K562 (cell line): ENCODE data around the gene FMO5. TPM values are rescaled to one million over a fixed set of nuclear protein-coding genes. Genes with fewer than 3 reads are reported as not detected.

Source experiments
- HIVEP1 ChIP-seq: fragments of 250-450 bp; sonication (Bioruptor Pico); IDR thresholded peaks from 2 replicates; pipeline ENCODE4 v1.4.0; 2020; ENCODE audit warnings: mild to moderate bottlenecking
- HNRNPL ChIP-seq: fragments of 200-400 bp; formaldehyde crosslinking; IDR thresholded peaks from 2 replicates; pipeline ENCODE4 v1.6.1; 2017; ENCODE audit warnings: low read depth, mild to moderate bottlenecking, low read length
- HSF4 ChIP-seq: fragments of 250-450 bp; sonication (Bioruptor Pico); IDR thresholded peaks from 2 replicates; pipeline ENCODE4 v2.1.2; 2022; ENCODE audit warnings: mild to moderate bottlenecking, moderate library complexity, borderline replicate concordance
- MAFG ChIP-seq: fragments of 450-650 bp; conservative IDR thresholded peaks from 2 replicates; pipeline ENCODE4 v1.6.1; 2016; ENCODE audit warnings: missing genetic modification characterization, missing compliant biosample characterization
- RBM25 ChIP-seq: fragments of 200-400 bp; formaldehyde crosslinking; IDR thresholded peaks from 2 replicates; pipeline ENCODE4 v1.6.1; 2018; ENCODE audit warnings: low read length, low read depth, moderate library complexity; ENCODE audit not compliant: severe bottlenecking
- SMAD4 ChIP-seq: fragments of 250-450 bp; sonication (Bioruptor Pico); conservative IDR thresholded peaks from 2 replicates; pipeline ENCODE4 v1.8.0; 2021; ENCODE audit warnings: inconsistent platforms, mild to moderate bottlenecking, moderate library complexity
- ZKSCAN3 ChIP-seq: fragments of 250-450 bp; sonication (Bioruptor Pico); IDR thresholded peaks from 2 replicates; pipeline ENCODE4 v1.4.0; 2020
- ZNF165 ChIP-seq: fragments of 250-450 bp; sonication (Bioruptor Pico); IDR thresholded peaks from 2 replicates; pipeline ENCODE4 v1.4.0; 2020; ENCODE audit warnings: borderline replicate concordance
- polyA plus RNA-seq, 8 experiments: library from polyadenylated mRNA; depleted of rRNA in 4 of 8; stranded (reverse) in 5 of 8; unstranded in 3 of 8; fragments of >200 nt; fragmentation: Nextera tagmentation in 2 of 8; fragmentation: Illumina TruSeq in 1 of 8; extraction: Ambion mirVana in 2 of 8; extraction: Trizol in 1 of 8; gene quantifications; 2 replicates each; pipeline versions ENCODE4 v1.2.1 to v1.2.3, GENCODE V29; 2011 to 2014; ENCODE audit warnings: inconsistent platforms in 1 of 8, missing spikeins in 1 of 8
- total RNA-seq, 7 experiments: library from RNA; depleted of rRNA in 6 of 7; stranded (reverse); fragments of >200 nt in 6 of 7; fragmentation: Illumina TruSeq in 2 of 7; extraction: Trizol in 2 of 7; gene quantifications; 2 replicates each; pipeline versions ENCODE4 v1.2.1 to v1.2.3, GENCODE V29; 2011 to 2021; ENCODE audit warnings: low replicate concordance in 1 of 7
- TF ChIP-seq, protein P1 (sequence below): fragments of 200-600 bp; sonication (generic); IDR thresholded peaks from one replicate; pipeline ENCODE4 v1.6.1; 2012; ENCODE audit warnings: mild to moderate bottlenecking, low read depth, low read length, inconsistent platforms
- TF ChIP-seq, protein P2 (sequence below): sonication (generic); formaldehyde crosslinking; IDR thresholded peaks from 2 replicates; pipeline ENCODE4 v1.8.0; 2022; ENCODE audit warnings: missing genetic modification reagents, mild to moderate bottlenecking, borderline replicate concordance
- TF ChIP-seq, protein P3 (sequence below): fragments of 250-450 bp; sonication (Bioruptor Pico); IDR thresholded peaks from 2 replicates; pipeline ENCODE4 v1.6.1; 2021; ENCODE audit warnings: mild to moderate bottlenecking
- TF ChIP-seq, protein P4 (sequence below): sonication (generic); formaldehyde crosslinking; IDR thresholded peaks from 2 replicates; pipeline ENCODE4 v1.4.0; 2020; ENCODE audit warnings: mild to moderate bottlenecking, missing genetic modification reagents

Gene FMO5
- total and polyA plus RNA-seq, 9 of the 15 experiments (the other 6 are each of a cell fraction or from before 2014, with no cell fraction given) = 0.11 to 0.69 (median 0.19) TPM; not detected in 1

DNA sequence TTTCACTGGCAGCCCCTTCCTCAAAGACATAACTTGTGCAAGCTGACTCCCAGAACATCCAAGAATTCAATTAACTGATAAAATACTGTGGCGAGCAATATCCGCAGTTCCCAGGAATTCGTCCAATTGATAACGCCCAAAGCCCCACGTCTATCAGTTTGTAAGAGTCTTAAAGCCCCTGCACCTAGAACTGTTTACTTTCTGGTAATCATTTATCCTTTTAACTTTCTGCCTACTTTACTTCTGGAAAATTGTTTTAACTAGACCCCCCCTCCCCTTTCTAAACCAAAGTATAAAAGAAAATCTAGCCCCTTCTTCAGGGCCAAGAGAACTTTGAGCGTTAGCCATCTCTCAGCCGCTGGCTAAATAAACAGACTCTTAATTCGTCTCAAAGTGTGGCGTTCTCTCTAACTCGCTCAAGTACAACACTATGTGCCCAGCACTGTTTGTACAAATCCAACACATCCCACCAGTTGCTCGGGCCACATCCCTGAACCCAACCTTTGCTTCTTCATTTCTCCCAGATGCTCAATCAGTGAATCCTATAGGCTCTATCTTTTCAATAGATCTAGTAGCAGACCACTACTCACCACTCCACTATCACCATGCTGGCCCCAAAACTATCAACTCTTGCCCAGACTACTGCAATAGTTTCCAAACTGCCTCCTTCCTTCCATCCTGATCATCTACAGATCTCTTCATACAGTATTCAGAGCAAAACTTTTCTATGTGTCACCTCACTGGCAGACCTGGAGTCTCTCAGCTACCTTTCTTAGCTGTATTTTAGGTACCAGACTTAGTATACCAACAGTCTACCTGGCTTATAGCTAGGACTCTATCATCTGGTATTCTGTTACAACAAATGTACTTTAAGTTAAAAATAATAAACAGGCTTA lies 14.0 kb upstream of the FMO5 start (continued):
- TF ChIP-seq, protein P1, sequence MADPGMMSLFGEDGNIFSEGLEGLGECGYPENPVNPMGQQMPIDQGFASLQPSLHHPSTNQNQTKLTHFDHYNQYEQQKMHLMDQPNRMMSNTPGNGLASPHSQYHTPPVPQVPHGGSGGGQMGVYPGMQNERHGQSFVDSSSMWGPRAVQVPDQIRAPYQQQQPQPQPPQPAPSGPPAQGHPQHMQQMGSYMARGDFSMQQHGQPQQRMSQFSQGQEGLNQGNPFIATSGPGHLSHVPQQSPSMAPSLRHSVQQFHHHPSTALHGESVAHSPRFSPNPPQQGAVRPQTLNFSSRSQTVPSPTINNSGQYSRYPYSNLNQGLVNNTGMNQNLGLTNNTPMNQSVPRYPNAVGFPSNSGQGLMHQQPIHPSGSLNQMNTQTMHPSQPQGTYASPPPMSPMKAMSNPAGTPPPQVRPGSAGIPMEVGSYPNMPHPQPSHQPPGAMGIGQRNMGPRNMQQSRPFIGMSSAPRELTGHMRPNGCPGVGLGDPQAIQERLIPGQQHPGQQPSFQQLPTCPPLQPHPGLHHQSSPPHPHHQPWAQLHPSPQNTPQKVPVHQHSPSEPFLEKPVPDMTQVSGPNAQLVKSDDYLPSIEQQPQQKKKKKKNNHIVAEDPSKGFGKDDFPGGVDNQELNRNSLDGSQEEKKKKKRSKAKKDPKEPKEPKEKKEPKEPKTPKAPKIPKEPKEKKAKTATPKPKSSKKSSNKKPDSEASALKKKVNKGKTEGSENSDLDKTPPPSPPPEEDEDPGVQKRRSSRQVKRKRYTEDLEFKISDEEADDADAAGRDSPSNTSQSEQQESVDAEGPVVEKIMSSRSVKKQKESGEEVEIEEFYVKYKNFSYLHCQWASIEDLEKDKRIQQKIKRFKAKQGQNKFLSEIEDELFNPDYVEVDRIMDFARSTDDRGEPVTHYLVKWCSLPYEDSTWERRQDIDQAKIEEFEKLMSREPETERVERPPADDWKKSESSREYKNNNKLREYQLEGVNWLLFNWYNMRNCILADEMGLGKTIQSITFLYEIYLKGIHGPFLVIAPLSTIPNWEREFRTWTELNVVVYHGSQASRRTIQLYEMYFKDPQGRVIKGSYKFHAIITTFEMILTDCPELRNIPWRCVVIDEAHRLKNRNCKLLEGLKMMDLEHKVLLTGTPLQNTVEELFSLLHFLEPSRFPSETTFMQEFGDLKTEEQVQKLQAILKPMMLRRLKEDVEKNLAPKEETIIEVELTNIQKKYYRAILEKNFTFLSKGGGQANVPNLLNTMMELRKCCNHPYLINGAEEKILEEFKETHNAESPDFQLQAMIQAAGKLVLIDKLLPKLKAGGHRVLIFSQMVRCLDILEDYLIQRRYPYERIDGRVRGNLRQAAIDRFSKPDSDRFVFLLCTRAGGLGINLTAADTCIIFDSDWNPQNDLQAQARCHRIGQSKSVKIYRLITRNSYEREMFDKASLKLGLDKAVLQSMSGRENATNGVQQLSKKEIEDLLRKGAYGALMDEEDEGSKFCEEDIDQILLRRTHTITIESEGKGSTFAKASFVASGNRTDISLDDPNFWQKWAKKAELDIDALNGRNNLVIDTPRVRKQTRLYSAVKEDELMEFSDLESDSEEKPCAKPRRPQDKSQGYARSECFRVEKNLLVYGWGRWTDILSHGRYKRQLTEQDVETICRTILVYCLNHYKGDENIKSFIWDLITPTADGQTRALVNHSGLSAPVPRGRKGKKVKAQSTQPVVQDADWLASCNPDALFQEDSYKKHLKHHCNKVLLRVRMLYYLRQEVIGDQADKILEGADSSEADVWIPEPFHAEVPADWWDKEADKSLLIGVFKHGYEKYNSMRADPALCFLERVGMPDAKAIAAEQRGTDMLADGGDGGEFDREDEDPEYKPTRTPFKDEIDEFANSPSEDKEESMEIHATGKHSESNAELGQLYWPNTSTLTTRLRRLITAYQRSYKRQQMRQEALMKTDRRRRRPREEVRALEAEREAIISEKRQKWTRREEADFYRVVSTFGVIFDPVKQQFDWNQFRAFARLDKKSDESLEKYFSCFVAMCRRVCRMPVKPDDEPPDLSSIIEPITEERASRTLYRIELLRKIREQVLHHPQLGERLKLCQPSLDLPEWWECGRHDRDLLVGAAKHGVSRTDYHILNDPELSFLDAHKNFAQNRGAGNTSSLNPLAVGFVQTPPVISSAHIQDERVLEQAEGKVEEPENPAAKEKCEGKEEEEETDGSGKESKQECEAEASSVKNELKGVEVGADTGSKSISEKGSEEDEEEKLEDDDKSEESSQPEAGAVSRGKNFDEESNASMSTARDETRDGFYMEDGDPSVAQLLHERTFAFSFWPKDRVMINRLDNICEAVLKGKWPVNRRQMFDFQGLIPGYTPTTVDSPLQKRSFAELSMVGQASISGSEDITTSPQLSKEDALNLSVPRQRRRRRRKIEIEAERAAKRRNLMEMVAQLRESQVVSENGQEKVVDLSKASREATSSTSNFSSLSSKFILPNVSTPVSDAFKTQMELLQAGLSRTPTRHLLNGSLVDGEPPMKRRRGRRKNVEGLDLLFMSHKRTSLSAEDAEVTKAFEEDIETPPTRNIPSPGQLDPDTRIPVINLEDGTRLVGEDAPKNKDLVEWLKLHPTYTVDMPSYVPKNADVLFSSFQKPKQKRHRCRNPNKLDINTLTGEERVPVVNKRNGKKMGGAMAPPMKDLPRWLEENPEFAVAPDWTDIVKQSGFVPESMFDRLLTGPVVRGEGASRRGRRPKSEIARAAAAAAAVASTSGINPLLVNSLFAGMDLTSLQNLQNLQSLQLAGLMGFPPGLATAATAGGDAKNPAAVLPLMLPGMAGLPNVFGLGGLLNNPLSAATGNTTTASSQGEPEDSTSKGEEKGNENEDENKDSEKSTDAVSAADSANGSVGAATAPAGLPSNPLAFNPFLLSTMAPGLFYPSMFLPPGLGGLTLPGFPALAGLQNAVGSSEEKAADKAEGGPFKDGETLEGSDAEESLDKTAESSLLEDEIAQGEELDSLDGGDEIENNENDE = no peak
- no peak for TF ChIP-seq SMAD4
- TF ChIP-seq HNRNPL = no peak
- no peak for TF ChIP-seq ZNF165
- no peak for TF ChIP-seq HIVEP1 (CRISPR knock-in tag)
- TF ChIP-seq HSF4 (CRISPR knock-in tag) = no peak
- TF ChIP-seq, protein P2, sequence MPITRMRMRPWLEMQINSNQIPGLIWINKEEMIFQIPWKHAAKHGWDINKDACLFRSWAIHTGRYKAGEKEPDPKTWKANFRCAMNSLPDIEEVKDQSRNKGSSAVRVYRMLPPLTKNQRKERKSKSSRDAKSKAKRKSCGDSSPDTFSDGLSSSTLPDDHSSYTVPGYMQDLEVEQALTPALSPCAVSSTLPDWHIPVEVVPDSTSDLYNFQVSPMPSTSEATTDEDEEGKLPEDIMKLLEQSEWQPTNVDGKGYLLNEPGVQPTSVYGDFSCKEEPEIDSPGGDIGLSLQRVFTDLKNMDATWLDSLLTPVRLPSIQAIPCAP (CRISPR knock-in tag) = no peak
- TF ChIP-seq, protein P3, sequence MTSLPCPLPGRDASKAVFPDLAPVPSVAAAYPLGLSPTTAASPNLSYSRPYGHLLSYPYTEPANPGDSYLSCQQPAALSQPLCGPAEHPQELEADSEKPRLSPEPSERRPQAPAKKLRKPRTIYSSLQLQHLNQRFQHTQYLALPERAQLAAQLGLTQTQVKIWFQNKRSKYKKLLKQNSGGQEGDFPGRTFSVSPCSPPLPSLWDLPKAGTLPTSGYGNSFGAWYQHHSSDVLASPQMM (CRISPR knock-in tag) = no peak
- no peak for TF ChIP-seq MAFG (tag)
- TF ChIP-seq, protein P4, sequence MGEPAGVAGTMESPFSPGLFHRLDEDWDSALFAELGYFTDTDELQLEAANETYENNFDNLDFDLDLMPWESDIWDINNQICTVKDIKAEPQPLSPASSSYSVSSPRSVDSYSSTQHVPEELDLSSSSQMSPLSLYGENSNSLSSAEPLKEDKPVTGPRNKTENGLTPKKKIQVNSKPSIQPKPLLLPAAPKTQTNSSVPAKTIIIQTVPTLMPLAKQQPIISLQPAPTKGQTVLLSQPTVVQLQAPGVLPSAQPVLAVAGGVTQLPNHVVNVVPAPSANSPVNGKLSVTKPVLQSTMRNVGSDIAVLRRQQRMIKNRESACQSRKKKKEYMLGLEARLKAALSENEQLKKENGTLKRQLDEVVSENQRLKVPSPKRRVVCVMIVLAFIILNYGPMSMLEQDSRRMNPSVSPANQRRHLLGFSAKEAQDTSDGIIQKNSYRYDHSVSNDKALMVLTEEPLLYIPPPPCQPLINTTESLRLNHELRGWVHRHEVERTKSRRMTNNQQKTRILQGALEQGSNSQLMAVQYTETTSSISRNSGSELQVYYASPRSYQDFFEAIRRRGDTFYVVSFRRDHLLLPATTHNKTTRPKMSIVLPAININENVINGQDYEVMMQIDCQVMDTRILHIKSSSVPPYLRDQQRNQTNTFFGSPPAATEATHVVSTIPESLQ (CRISPR knock-in tag) = no peak
- TF ChIP-seq ZKSCAN3 (CRISPR knock-in tag) = no peak
- TF ChIP-seq RBM25 = no peak
